GM12864 (cell line): ENCODE results near the gene SMIM45.
A peak's percentile ranks its signal among the peaks of the same experiment; 100 is the strongest.

ENCODE experiments used
- DNase-seq: peaks from one replicate; pipeline ENCODE4 v3.0.0-alpha.2; 2011; ENCODE audit warnings: low read depth
- H3K4me3 ChIP-seq: 2 replicates; pipeline ENCODE4 v1.5.1; 2011; ENCODE audit warnings: mild to moderate bottlenecking, low read depth, low read length, control low read depth
- CTCF ChIP-seq: IDR thresholded peaks from 2 replicates; pipeline ENCODE4 v1.5.1; 2011; ENCODE audit warnings: low read depth, mild to moderate bottlenecking, moderate library complexity, low read length, control low read depth, inconsistent platforms; ENCODE audit errors: missing control alignments

The SMIM45 gene

GRCh38 chr22:41996826-41997225, 44.9 kb downstream of the SMIM45 start:
- no peak overlapping the region for H3K4me3 ChIP-seq
- DNase-seq, result no peak
- no peak for TF ChIP-seq CTCF

GRCh38 chr22:41998361-41999261, 46.7 kb downstream of the SMIM45 start, which contains the start of gene WBP2NL:
Gene WBP2NL, plus strand, starts transcription at chr22:41998788. Its CDS starts 31 bp downstream, at chr22:41998819.
- peak; percentile 55 for DNase-seq
- peak within 1 kb of the TSS; percentile 61 for H3K4me3 ChIP-seq

GRCh38 chr22:42000466-42000865, 48.5 kb downstream of the SMIM45 start:
- no peak overlapping the region for H3K4me3 ChIP-seq
- TF ChIP-seq CTCF, result no peak
- DNase-seq, result no peak

More at GRCh38 chr22:41998361-41999261, 46.7 kb downstream of the SMIM45 start, which contains the start of gene WBP2NL:
- no peak for TF ChIP-seq CTCF

- no peak for TF ChIP-seq CTCF
- H3K4me3 ChIP-seq, result no peak overlapping the region
- DNase-seq, result no peak
Observed at GRCh38 chr22:42001121-42001520, 49.2 kb downstream of the SMIM45 start.

- H3K4me3 ChIP-seq, result no peak overlapping the region
- TF ChIP-seq CTCF, result no peak
- DNase-seq, result no peak
Observed at GRCh38 chr22:42001706-42002105, 49.8 kb downstream of the SMIM45 start.

- no peak for DNase-seq
- no peak for TF ChIP-seq CTCF
- H3K4me3 ChIP-seq, result no peak overlapping the region
Observed at GRCh38 chr22:42007922-42008321, 56.0 kb downstream of the SMIM45 start.
